ENCODE data around the gene LTO1. TPM values are rescaled to one million over a fixed set of nuclear protein-coding genes. Genes with fewer than 3 reads are reported as not detected.
A peak's percentile ranks its signal among the peaks of the same experiment; 100 is the strongest.

The LTO1 gene
- total and polyA plus RNA-seq, 2 of the 13 experiments (the other 11 are each of a cell fraction or from before 2014, with no cell fraction given), result 11.8 to 15.0 TPM

DNA sequence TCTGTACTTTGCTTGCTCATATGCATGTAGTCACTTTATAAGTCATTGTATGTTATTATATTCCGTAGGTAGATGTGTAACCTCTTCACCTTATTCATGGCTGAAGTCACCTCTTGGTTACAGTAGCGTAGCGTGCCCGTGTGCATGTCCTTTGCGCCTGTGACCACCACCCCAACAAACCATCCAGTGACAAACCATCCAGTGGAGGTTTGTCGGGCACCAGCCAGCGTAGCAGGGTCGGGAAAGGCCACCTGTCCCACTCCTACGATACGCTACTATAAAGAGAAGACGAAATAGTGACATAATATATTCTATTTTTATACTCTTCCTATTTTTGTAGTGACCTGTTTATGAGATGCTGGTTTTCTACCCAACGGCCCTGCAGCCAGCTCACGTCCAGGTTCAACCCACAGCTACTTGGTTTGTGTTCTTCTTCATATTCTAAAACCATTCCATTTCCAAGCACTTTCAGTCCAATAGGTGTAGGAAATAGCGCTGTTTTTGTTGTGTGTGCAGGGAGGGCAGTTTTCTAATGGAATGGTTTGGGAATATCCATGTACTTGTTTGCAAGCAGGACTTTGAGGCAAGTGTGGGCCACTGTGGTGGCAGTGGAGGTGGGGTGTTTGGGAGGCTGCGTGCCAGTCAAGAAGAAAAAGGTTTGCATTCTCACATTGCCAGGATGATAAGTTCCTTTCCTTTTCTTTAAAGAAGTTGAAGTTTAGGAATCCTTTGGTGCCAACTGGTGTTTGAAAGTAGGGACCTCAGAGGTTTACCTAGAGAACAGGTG is 23.1 kb downstream of the LTO1 start:
- H3K4me1 ChIP-seq (ENCODE audit: insufficient read depth, low read length), result peaks cover 47% of the 10 kb centered on the region
- CTCF ChIA-PET (ENCODE audit: low intra/inter-chr PET ratio, low total read pairs), result no interaction called here

DNA sequence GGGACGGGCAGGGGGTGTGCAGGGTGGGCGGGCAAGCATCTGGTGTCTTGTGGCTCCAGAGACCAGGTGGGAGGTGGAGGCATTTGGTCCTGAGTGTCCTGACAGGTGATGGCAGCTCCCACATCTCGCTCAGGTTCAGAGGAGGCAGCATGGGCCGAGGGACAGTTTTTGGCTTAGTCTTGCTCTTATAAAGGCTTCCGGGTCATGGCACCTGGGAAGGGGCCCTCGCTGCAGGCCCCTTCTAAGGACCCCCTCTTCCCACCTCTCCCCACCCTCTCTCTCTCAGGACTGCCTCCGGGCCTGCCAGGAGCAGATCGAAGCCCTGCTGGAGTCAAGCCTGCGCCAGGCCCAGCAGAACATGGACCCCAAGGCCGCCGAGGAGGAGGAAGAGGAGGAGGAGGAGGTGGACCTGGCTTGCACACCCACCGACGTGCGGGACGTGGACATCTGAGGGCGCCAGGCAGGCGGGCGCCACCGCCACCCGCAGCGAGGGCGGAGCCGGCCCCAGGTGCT is 24.3 kb downstream of the LTO1 start:
- no peak for DNase-seq (ENCODE audit: low spot score)
- BruUV-seq (replicated peaks), result no TSS peak
- H3K4me2 ChIP-seq (ENCODE audit: low read depth, low read length), result no peak overlapping the region
- no peak overlapping the region for H2AFZ ChIP-seq (ENCODE audit: low read length)
- H3K9me3 ChIP-seq (ENCODE audit: low read length), result no peaks in the 10 kb centered on the region
- CTCF ChIA-PET (ENCODE audit: low intra/inter-chr PET ratio, low total read pairs), result no interaction called here
- intact Hi-C loops (cut with micrococcal nuclease; ENCODE audit: unreplicated experiment) (no loop called here), in situ Hi-C loops (cut with HindIII; ENCODE audit: extremely low pct_ligation_motif_present, low pct_unique_long_range_greater_than_20kb) (no loop called here)
- no peaks in the 10 kb centered on the region for H3K27me3 ChIP-seq (ENCODE audit: control insufficient read depth in 1 of 2, insufficient read depth in 2 of 2, low read length in 2 of 2)
- H3K36me3 ChIP-seq (replicated peaks in 1 of 2; ENCODE audit: control insufficient read depth in 1 of 2, insufficient read depth in 2 of 2, low read length in 2 of 2), result peaks cover 25 to 71% of the 10 kb centered on the region in 2 experiments
- H3K9ac ChIP-seq (ENCODE audit: insufficient read depth, low read depth, low read length), result no peak overlapping the region
- 98% methylated on average over 23 of the region's 23 CpGs for WGBS (ENCODE audit: low lambda C conversion rate)
- peaks cover 20% of the 10 kb centered on the region for H4K20me1 ChIP-seq (ENCODE audit: insufficient read depth, low read length)
- H3K79me2 ChIP-seq (ENCODE audit: insufficient read depth, low read length), result peaks cover 10% of the 10 kb centered on the region
- no peak for FAIRE-seq
- H3K4me3 ChIP-seq (replicated peaks in 1 of 3; ENCODE audit: insufficient read depth in 1 of 3, low read depth in 2 of 3, low read length in 3 of 3), result no peak overlapping the region
- H3K4me1 ChIP-seq (ENCODE audit: insufficient read depth, low read length), result peaks cover 38% of the 10 kb centered on the region
- no peak overlapping the region for H3K27ac ChIP-seq (ENCODE audit: extremely low read length, insufficient read depth, low read length)
- POLR2A ChIA-PET, result no interaction called here
- no peak for ATAC-seq
- TF ChIP-seq KDM6A (CRISPR knock-in tag; IDR thresholded peaks at IDR 0.05; ENCODE audit: low read depth), result no peak
- TF ChIP-seq PHB2 (IDR thresholded peaks at IDR 0.05; ENCODE audit: partially characterized antibody), result no peak
- TF ChIP-seq RORA (CRISPR knock-in tag; IDR thresholded peaks at IDR 0.05), result no peak
- TF ChIP-seq, protein P1, sequence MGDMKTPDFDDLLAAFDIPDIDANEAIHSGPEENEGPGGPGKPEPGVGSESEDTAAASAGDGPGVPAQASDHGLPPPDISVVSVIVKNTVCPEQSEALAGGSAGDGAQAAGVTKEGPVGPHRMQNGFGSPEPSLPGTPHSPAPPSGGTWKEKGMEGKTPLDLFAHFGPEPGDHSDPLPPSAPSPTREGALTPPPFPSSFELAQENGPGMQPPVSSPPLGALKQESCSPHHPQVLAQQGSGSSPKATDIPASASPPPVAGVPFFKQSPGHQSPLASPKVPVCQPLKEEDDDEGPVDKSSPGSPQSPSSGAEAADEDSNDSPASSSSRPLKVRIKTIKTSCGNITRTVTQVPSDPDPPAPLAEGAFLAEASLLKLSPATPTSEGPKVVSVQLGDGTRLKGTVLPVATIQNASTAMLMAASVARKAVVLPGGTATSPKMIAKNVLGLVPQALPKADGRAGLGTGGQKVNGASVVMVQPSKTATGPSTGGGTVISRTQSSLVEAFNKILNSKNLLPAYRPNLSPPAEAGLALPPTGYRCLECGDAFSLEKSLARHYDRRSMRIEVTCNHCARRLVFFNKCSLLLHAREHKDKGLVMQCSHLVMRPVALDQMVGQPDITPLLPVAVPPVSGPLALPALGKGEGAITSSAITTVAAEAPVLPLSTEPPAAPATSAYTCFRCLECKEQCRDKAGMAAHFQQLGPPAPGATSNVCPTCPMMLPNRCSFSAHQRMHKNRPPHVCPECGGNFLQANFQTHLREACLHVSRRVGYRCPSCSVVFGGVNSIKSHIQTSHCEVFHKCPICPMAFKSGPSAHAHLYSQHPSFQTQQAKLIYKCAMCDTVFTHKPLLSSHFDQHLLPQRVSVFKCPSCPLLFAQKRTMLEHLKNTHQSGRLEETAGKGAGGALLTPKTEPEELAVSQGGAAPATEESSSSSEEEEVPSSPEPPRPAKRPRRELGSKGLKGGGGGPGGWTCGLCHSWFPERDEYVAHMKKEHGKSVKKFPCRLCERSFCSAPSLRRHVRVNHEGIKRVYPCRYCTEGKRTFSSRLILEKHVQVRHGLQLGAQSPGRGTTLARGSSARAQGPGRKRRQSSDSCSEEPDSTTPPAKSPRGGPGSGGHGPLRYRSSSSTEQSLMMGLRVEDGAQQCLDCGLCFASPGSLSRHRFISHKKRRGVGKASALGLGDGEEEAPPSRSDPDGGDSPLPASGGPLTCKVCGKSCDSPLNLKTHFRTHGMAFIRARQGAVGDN (CRISPR knock-in tag; IDR thresholded peaks at IDR 0.05), result no peak
- TF ChIP-seq SCMH1 (CRISPR knock-in tag; IDR thresholded peaks at IDR 0.05; ENCODE audit: borderline replicate concordance), result no peak
- TF ChIP-seq RBFOX2 (IDR thresholded peaks at IDR 0.05; ENCODE audit: low read depth, low read length), result peak; percentile 66
- TF ChIP-seq, protein P2, sequence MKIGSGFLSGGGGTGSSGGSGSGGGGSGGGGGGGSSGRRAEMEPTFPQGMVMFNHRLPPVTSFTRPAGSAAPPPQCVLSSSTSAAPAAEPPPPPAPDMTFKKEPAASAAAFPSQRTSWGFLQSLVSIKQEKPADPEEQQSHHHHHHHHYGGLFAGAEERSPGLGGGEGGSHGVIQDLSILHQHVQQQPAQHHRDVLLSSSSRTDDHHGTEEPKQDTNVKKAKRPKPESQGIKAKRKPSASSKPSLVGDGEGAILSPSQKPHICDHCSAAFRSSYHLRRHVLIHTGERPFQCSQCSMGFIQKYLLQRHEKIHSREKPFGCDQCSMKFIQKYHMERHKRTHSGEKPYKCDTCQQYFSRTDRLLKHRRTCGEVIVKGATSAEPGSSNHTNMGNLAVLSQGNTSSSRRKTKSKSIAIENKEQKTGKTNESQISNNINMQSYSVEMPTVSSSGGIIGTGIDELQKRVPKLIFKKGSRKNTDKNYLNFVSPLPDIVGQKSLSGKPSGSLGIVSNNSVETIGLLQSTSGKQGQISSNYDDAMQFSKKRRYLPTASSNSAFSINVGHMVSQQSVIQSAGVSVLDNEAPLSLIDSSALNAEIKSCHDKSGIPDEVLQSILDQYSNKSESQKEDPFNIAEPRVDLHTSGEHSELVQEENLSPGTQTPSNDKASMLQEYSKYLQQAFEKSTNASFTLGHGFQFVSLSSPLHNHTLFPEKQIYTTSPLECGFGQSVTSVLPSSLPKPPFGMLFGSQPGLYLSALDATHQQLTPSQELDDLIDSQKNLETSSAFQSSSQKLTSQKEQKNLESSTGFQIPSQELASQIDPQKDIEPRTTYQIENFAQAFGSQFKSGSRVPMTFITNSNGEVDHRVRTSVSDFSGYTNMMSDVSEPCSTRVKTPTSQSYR (CRISPR knock-in tag; IDR thresholded peaks at IDR 0.05; ENCODE audit: borderline replicate concordance), result no peak
- no peak for TF ChIP-seq ZMYM4 (CRISPR knock-in tag; IDR thresholded peaks at IDR 0.05)
- no peak for TF ChIP-seq SMAD3 (CRISPR knock-in tag; IDR thresholded peaks at IDR 0.05)
- no peak for TF ChIP-seq ATF1 (CRISPR knock-in tag; IDR thresholded peaks at IDR 0.05)

More for the DNA sequence above, 23.1 kb downstream of the LTO1 start:
- BruUV-seq (replicated peaks), result no TSS peak
- DNase-seq (ENCODE audit: low spot score), result no peak
- H3K9me3 ChIP-seq (ENCODE audit: low read length), result no peaks in the 10 kb centered on the region
- H3K9ac ChIP-seq (ENCODE audit: insufficient read depth, low read depth, low read length), result no peak overlapping the region
- TF ChIP-seq U2AF2 (IDR thresholded peaks at IDR 0.05; ENCODE audit: low read depth, low read length), result no peak
- peak; percentile 67 for TF ChIP-seq RBM22 (optimal IDR thresholded peaks at IDR 0.05; ENCODE audit: low read length)
- no peak overlapping the region for H3K4me2 ChIP-seq (ENCODE audit: low read depth, low read length)
- H3K79me2 ChIP-seq (ENCODE audit: insufficient read depth, low read length), result peaks cover 10% of the 10 kb centered on the region
- no peak for ATAC-seq
- in situ Hi-C loops (cut with HindIII; ENCODE audit: extremely low pct_ligation_motif_present, low pct_unique_long_range_greater_than_20kb) (no loop called here), intact Hi-C loops (cut with micrococcal nuclease; ENCODE audit: unreplicated experiment) (no loop called here)
- no peak overlapping the region for H3K4me3 ChIP-seq (replicated peaks in 1 of 3; ENCODE audit: insufficient read depth in 1 of 3, low read depth in 2 of 3, low read length in 3 of 3)
- H3K27ac ChIP-seq (ENCODE audit: extremely low read length, insufficient read depth, low read length), result no peak overlapping the region
- H4K20me1 ChIP-seq (ENCODE audit: insufficient read depth, low read length), result peaks cover 17% of the 10 kb centered on the region; the same call in 1 of the 2 replicates
- no peaks in the 10 kb centered on the region for H3K27me3 ChIP-seq (ENCODE audit: control insufficient read depth in 1 of 2, insufficient read depth in 2 of 2, low read length in 2 of 2)
- WGBS (ENCODE audit: low lambda C conversion rate), result over 99% methylated on average over 15 of the region's 15 CpGs
- FAIRE-seq, result no peak
- POLR2A ChIA-PET, result no interaction called here
- peaks cover 23 to 64% of the 10 kb centered on the region in 2 experiments for H3K36me3 ChIP-seq (replicated peaks in 1 of 2; ENCODE audit: control insufficient read depth in 1 of 2, insufficient read depth in 2 of 2, low read length in 2 of 2)
- no peak overlapping the region for H2AFZ ChIP-seq (ENCODE audit: low read length)

Measured in HepG2 (cell line).